NK-92 (cell line): ENCODE measurements around the gene SF3A2.
"Not testable (repeated sequence)": the region's sequence is repeated elsewhere in the genome, so short reads cannot be mapped to it uniquely, and the experiment has no call there.

Experiments
- DNase-seq: peaks from one replicate; lab custom pipeline; 2025; ENCODE audit not compliant: unreplicated experiment; lab: John Stamatoyannopoulos, UW

The SF3A2 gene

GRCh38 chr19:2273356-2274184, 36.9 kb downstream of the SF3A2 start:
- DNase-seq = no peak

- DNase-seq = no peak
Observed at GRCh38 chr19:2274185-2274711, 37.6 kb downstream of the SF3A2 start.

GRCh38 chr19:2274931-2275535, 38.4 kb downstream of the SF3A2 start:
- no peak for DNase-seq

- DNase-seq = no peak
Observed at GRCh38 chr19:2275588-2276428, 39.2 kb downstream of the SF3A2 start.

- DNase-seq = no peak
Observed at GRCh38 chr19:2276429-2276986, 39.9 kb downstream of the SF3A2 start.

GRCh38 chr19:2277138-2277537, 40.5 kb downstream of the SF3A2 start:
- DNase-seq = no peak

- DNase-seq = no peak
Observed at GRCh38 chr19:2278459-2279158, 42.0 kb downstream of the SF3A2 start.

GRCh38 chr19:2280633-2281264, 44.1 kb downstream of the SF3A2 start:
- no peak for DNase-seq

- not testable (repeated sequence) for DNase-seq
Observed at GRCh38 chr19:2281265-2282061, 44.8 kb downstream of the SF3A2 start.

- no peak for DNase-seq
Observed at GRCh38 chr19:2282062-2282861, 45.6 kb downstream of the SF3A2 start, which contains the start of gene PEAK3. PEAK3 (minus strand) TSS chr19:2282175; CDS start chr19:2280931, 1,244 bp downstream.

GRCh38 chr19:2282862-2283237, 46.2 kb downstream of the SF3A2 start:
- no peak for DNase-seq

- no peak for DNase-seq
Observed at GRCh38 chr19:2283835-2284507, 47.3 kb downstream of the SF3A2 start.

GRCh38 chr19:2286402-2287140, 49.9 kb downstream of the SF3A2 start:
- DNase-seq = no peak

GRCh38 chr19:2287585-2288337, 51.1 kb downstream of the SF3A2 start:
- DNase-seq = no peak

GRCh38 chr19:2288338-2288817, 51.8 kb downstream of the SF3A2 start:
- DNase-seq = no peak
